HPDE6-E6E7 (cell line): ENCODE results near the gene SF3B5.
"Not testable (repeated sequence)": the region's sequence is repeated elsewhere in the genome, so short reads cannot be mapped to it uniquely, and the experiment has no call there.

ENCODE experiments used
- DNase-seq: peaks from one replicate; pipeline ENCODE4 v3.0.0; 2011; ENCODE audit warnings: missing footprints; ENCODE audit errors: extremely low spot score

Gene SF3B5

GRCh38 chr6:144095134-144096002 lies at the start of gene SF3B5:
SF3B5 (minus strand) TSS chr6:144095573; CDS start chr6:144095497, 76 bp downstream.
- peak; percentile 96 for DNase-seq

- DNase-seq = no peak
These were observed 49.6 kb upstream of the SF3B5 start for GRCh38 chr6:144144996-144145395.

- no peak for DNase-seq
These were observed 48.5 kb upstream of the SF3B5 start for GRCh38 chr6:144143878-144144277.

- DNase-seq = no peak
These were observed 47.7 kb upstream of the SF3B5 start for GRCh38 chr6:144143106-144143505.

GRCh38 chr6:144141470-144141869 lies 46.1 kb upstream of the SF3B5 start:
- DNase-seq = no peak

GRCh38 chr6:144140867-144141266 lies 45.5 kb upstream of the SF3B5 start:
- DNase-seq = no peak

- no peak for DNase-seq
These were observed 44.4 kb upstream of the SF3B5 start for GRCh38 chr6:144139817-144140216.

- DNase-seq = no peak
These were observed 43.2 kb upstream of the SF3B5 start for GRCh38 chr6:144138542-144138941.

- no peak for DNase-seq
These were observed 39.4 kb upstream of the SF3B5 start for GRCh38 chr6:144134737-144135136.

- DNase-seq = no peak
These were observed 38.8 kb upstream of the SF3B5 start for GRCh38 chr6:144134176-144134575.

- no peak for DNase-seq
These were observed 38.0 kb upstream of the SF3B5 start for GRCh38 chr6:144133225-144133821.

GRCh38 chr6:144132167-144132690 lies 36.9 kb upstream of the SF3B5 start:
- DNase-seq = not testable (repeated sequence)

- DNase-seq = peak; percentile 66
These were observed 35.9 kb upstream of the SF3B5 start for GRCh38 chr6:144131248-144131709.

- DNase-seq = no peak
These were observed 34.1 kb upstream of the SF3B5 start for GRCh38 chr6:144129469-144129868.

GRCh38 chr6:144127097-144127496 lies 31.7 kb upstream of the SF3B5 start:
- DNase-seq = no peak

- no peak for DNase-seq
These were observed 28.5 kb upstream of the SF3B5 start for GRCh38 chr6:144123836-144124235.

- DNase-seq = no peak
These were observed 28.0 kb upstream of the SF3B5 start for GRCh38 chr6:144123421-144123820.

- no peak for DNase-seq
These were observed 27.5 kb upstream of the SF3B5 start for GRCh38 chr6:144122861-144123260.

GRCh38 chr6:144119376-144119775 lies 24.0 kb upstream of the SF3B5 start:
- DNase-seq = no peak

- DNase-seq = no peak
These were observed 19.8 kb upstream of the SF3B5 start for GRCh38 chr6:144115219-144115618.

- no peak for DNase-seq
These were observed 18.0 kb upstream of the SF3B5 start for GRCh38 chr6:144113366-144113765.

- DNase-seq = no peak
These were observed 14.8 kb upstream of the SF3B5 start for GRCh38 chr6:144110210-144110609.

GRCh38 chr6:144106206-144106605 lies 10.8 kb upstream of the SF3B5 start:
- DNase-seq = no peak
